ENCODE measurements around the gene LMOD3. TPM values are rescaled to one million over a fixed set of nuclear protein-coding genes. Genes with fewer than 3 reads are reported as not detected.

The LMOD3 gene
- under 1 TPM in 1 of 2 donors, not detected in 1; 0.50 TPM for total RNA-seq

DNA sequence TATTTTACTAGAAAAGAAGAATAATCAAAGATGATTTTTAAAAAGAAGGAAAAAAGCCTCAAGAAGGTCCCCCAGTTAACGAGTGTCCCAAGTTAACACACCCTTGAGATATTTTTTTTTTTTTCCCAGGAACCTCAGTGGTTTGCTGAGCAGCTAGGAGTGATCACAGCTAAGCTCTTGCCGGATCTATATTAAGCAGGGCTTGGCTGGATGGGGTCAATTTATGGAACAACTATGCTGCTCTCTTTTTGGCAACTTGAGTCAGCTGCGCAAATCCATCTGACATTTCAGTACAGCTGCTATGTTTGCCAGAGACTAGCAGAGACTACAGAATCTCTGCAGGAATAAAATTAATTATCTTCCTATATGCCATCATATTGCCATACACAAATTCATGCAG is at the start of gene LMOD3:
TSS of gene LMOD3 (minus strand) at position 193 of the 400 bp plus-strand sequence. CDS start 209 bp downstream, outside the sequence.
- no peak within 1 kb of the TSS for H3K4me3 ChIP-seq
- H3K27me3 ChIP-seq (replicated peaks; ENCODE audit: insufficient read depth), result no peaks in the 10 kb centered on the region
- H3K36me3 ChIP-seq, result no peaks in the 10 kb centered on the region
- TF ChIP-seq POLR2A (IDR thresholded peaks at IDR 0.05) (no peak), POLR2AphosphoS5 (IDR thresholded peaks at IDR 0.05) (no peak)
- TF ChIP-seq, protein P1, sequence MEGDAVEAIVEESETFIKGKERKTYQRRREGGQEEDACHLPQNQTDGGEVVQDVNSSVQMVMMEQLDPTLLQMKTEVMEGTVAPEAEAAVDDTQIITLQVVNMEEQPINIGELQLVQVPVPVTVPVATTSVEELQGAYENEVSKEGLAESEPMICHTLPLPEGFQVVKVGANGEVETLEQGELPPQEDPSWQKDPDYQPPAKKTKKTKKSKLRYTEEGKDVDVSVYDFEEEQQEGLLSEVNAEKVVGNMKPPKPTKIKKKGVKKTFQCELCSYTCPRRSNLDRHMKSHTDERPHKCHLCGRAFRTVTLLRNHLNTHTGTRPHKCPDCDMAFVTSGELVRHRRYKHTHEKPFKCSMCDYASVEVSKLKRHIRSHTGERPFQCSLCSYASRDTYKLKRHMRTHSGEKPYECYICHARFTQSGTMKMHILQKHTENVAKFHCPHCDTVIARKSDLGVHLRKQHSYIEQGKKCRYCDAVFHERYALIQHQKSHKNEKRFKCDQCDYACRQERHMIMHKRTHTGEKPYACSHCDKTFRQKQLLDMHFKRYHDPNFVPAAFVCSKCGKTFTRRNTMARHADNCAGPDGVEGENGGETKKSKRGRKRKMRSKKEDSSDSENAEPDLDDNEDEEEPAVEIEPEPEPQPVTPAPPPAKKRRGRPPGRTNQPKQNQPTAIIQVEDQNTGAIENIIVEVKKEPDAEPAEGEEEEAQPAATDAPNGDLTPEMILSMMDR (IDR thresholded peaks at IDR 0.05), result no peak
- WGBS, result 80% methylated on average over 3 of the region's 3 CpGs
- no peaks in the 10 kb centered on the region for H3K4me1 ChIP-seq (replicated peaks)
- H3K9me3 ChIP-seq, result no peaks in the 10 kb centered on the region
- intact Hi-C loops (cut with DNase I), result loop anchor here (5.0 kb wide), 2 partner anchors 185 to 305 kb away; no protein-coding TSS in a partner anchor
- no peak for DNase-seq (ENCODE audit: low spot score)
- peak within 1 kb of the TSS in 1 of 2 donors; percentile 13 for H3K27ac ChIP-seq

DNA sequence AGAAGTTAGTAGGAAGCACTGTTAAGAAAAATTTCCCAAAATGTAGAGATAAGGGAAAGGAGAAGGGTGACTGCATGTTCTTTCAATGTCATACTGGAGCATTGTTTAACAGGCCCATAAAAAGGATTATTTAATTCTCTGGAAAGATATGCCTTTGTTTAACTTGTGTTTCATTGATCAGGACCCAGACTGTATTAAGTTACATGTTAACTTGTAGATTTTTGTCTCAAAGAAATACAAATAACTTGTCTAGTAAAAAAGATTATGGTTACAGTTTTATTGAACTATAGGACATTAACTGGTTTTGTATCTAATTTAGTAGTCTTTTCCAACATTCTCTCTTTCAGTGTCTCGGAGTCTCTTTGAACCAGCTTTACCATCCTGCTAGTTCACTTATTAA is 49.7 kb upstream of the LMOD3 start:
- no peak for DNase-seq (ENCODE audit: low spot score)
- Histone ChIP-seq H3K4me1 (replicated peaks) (peaks cover 12% of the 10 kb centered on the region), H3K27ac (no peak overlapping the region), H3K36me3 (no peaks in the 10 kb centered on the region), H3K4me3 (no peak overlapping the region), H3K9me3 (no peaks in the 10 kb centered on the region), H3K27me3 (replicated peaks; ENCODE audit: insufficient read depth) (no peaks in the 10 kb centered on the region)
- TF ChIP-seq POLR2A (IDR thresholded peaks at IDR 0.05) (no peak), POLR2AphosphoS5 (IDR thresholded peaks at IDR 0.05) (peak; percentile 45)
- TF ChIP-seq, protein P1 (IDR thresholded peaks at IDR 0.05), result no peak
- intact Hi-C loops (cut with DNase I), result no loop called here
- 34% methylated on average over 1 of the region's 1 CpG for WGBS

DNA sequence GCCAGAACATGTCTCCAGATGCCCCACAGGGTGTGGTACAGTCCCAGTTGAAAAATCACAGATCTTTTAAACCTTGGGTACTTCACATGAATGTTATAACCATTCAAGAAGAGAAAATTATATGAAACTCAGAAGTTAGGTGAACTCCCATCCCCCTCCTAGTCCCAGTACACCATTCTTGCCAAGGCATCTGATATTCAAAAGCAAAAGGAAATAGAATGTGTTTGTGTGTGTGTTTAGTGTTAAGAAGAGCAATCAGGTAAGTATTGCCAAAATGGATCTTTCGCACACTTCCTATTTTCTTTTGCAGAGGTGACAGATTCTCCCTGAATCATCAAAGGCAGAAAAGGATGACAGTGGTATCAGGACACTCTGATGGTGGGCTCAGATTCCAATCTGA is 44.1 kb upstream of the LMOD3 start:
- Histone ChIP-seq H3K9me3 (no peaks in the 10 kb centered on the region), H3K4me3 (no peak overlapping the region), H3K27ac (no peak overlapping the region), H3K36me3 (no peaks in the 10 kb centered on the region), H3K27me3 (replicated peaks; ENCODE audit: insufficient read depth) (no peaks in the 10 kb centered on the region), H3K4me1 (replicated peaks) (peaks cover 7% of the 10 kb centered on the region)
- DNase-seq (ENCODE audit: low spot score), result no peak
- intact Hi-C loops (cut with DNase I), result no loop called here
- 58% methylated on average over 1 of the region's 1 CpG for WGBS
- TF ChIP-seq POLR2AphosphoS5 (IDR thresholded peaks at IDR 0.05), result no peak

DNA sequence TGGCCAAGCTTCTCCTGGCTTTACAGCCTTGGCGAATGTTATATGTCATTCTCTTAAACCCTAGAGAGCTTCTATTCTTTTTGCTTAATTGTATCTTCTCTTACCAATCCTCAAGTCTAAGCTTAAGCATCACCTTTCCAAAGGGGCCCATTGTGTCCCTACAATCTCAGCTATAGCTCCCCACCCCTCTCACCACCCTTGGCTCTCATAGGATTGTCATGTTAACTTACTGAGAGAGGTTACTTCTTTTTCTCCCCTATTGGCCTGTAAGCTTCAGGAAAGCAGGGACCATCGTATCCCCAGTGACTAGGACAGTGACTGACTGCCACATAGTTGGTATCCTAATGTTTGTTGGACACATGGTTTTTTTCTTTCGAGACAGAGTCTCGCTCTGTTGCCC is 43.3 kb upstream of the LMOD3 start:
- H3K36me3 ChIP-seq, result no peaks in the 10 kb centered on the region
- H3K27ac ChIP-seq, result no peak overlapping the region
- intact Hi-C loops (cut with DNase I), result no loop called here
- DNase-seq (ENCODE audit: low spot score), result no peak
- no peak for TF ChIP-seq POLR2A (IDR thresholded peaks at IDR 0.05)
- no peak for TF ChIP-seq POLR2AphosphoS5 (IDR thresholded peaks at IDR 0.05)
- TF ChIP-seq, protein P1 (IDR thresholded peaks at IDR 0.05), result no peak
- peaks cover 3% of the 10 kb centered on the region for H3K4me1 ChIP-seq (replicated peaks)
- no peak overlapping the region for H3K4me3 ChIP-seq
- H3K9me3 ChIP-seq, result no peaks in the 10 kb centered on the region
- WGBS, result 98% methylated on average over 4 of the region's 4 CpGs
- no peaks in the 10 kb centered on the region for H3K27me3 ChIP-seq (replicated peaks; ENCODE audit: insufficient read depth)

DNA sequence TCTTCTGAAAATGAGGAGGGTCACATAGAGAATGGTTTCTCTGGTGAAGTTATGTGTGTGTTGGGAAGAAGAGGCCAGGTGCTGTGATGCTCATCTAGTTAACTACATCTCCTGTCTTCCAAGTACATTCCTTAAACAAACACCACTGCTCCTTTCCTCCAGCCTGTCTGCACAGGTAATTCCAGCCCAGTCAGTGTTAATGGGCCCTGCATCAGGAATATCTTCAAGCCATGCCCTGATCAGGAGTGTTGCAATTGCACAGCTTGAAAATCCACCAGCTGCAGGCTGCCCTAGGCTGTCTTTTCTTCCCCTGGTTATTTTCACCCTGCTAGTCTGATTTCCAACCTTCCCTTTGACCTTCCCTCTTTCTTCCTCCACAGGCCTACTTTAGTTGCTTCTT is 41.9 kb upstream of the LMOD3 start:
- no peak overlapping the region for H3K27ac ChIP-seq
- H3K4me1 ChIP-seq (replicated peaks), result peaks cover 3% of the 10 kb centered on the region
- no peaks in the 10 kb centered on the region for H3K27me3 ChIP-seq (replicated peaks; ENCODE audit: insufficient read depth)
- no peaks in the 10 kb centered on the region for H3K36me3 ChIP-seq
- no peak for DNase-seq (ENCODE audit: low spot score)
- intact Hi-C loops (cut with DNase I), result loop anchor here (5.0 kb wide), 2 partner anchors 143 to 263 kb away; no protein-coding TSS in a partner anchor
- no peak overlapping the region for H3K4me3 ChIP-seq
- H3K9me3 ChIP-seq, result no peaks in the 10 kb centered on the region
- TF ChIP-seq POLR2AphosphoS5 (IDR thresholded peaks at IDR 0.05) (peak; percentile 21), POLR2A (IDR thresholded peaks at IDR 0.05) (no peak)

DNA sequence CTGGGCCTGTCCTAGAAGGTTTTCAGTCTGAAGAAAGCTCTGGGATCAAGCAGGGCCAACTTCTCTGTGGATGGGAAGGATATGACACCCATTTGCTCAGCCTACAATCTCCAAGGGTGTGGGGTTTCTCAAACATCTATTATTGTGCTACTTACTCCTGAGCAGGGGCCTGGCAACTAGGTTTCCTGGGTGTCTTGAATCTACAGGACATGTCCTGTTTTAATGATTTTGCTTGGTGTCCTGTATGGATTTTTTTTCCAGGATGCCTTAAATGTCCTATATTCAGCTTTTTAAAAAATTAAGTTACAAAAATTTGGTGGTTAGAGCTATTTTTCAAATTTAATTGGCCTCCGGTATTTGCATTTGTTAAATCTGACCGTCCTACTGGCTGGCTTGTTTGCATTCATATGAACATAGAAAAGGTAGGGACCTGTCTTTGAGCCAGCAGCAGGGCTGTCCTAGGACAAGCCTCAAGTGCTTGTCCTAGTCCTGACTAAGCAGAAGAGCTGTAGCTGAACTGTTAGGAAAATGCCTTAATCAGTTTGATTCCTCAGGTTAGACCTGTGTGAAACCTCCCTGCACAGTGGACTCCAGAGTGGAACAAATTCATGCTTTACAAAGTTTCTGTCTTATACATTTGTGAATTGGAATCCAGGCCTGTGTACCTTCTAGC is 40.0 kb upstream of the LMOD3 start:
- TF ChIP-seq POLR2AphosphoS5 (IDR thresholded peaks at IDR 0.05) (no peak), POLR2A (IDR thresholded peaks at IDR 0.05) (no peak)
- TF ChIP-seq, protein P1 (IDR thresholded peaks at IDR 0.05), result no peak
- no peaks in the 10 kb centered on the region for H3K9me3 ChIP-seq
- peaks cover 3% of the 10 kb centered on the region for H3K4me1 ChIP-seq (replicated peaks)
- no peak for DNase-seq (ENCODE audit: low spot score)
- H3K36me3 ChIP-seq, result no peaks in the 10 kb centered on the region
- intact Hi-C loops (cut with DNase I), result loop anchor here (2.0 to 5.0 kb wide), 3 partner anchors 145 to 265 kb away; no protein-coding TSS in a partner anchor
- WGBS, result 85% methylated on average over 2 of the region's 2 CpGs
- H3K4me3 ChIP-seq, result no peak overlapping the region
- no peaks in the 10 kb centered on the region for H3K27me3 ChIP-seq (replicated peaks; ENCODE audit: insufficient read depth)
- no peak overlapping the region for H3K27ac ChIP-seq

Data from prostate gland (tissue), 2 donors.